GM20000 (cell line): ENCODE results near the gene SLC25A44.
"Not testable (repeated sequence)": the region's sequence is repeated elsewhere in the genome, so short reads cannot be mapped to it uniquely, and the experiment has no call there.

Experiments used
- DNase-seq: peaks from one replicate; pipeline ENCODE4 v3.0.0; 2012; ENCODE audit warnings: low spot score
- CTCF ChIP-seq: IDR thresholded peaks from 2 replicates; pipeline ENCODE4 v1.5.1; 2012; ENCODE audit warnings: mild to moderate bottlenecking, control low read depth; ENCODE audit errors: extremely low read depth, missing control alignments

Gene SLC25A44

GRCh38 chr1:156164125-156164831 is 29.6 kb upstream of the SLC25A44 start:
- TF ChIP-seq CTCF, result no peak
- no peak for DNase-seq

GRCh38 chr1:156165083-156165482 is 28.8 kb upstream of the SLC25A44 start:
- TF ChIP-seq CTCF, result no peak
- DNase-seq, result no peak

GRCh38 chr1:156167536-156167935 is 26.4 kb upstream of the SLC25A44 start:
- DNase-seq, result no peak
- TF ChIP-seq CTCF, result no peak

GRCh38 chr1:156172696-156173470 is 21.0 kb upstream of the SLC25A44 start:
- DNase-seq, result no peak
- TF ChIP-seq CTCF, result no peak

- no peak for DNase-seq
- no peak for TF ChIP-seq CTCF
These were observed 17.2 kb upstream of the SLC25A44 start for GRCh38 chr1:156176610-156177210.

GRCh38 chr1:156177919-156178654 is 15.8 kb upstream of the SLC25A44 start:
- no peak for DNase-seq
- no peak for TF ChIP-seq CTCF

- DNase-seq, result no peak
- TF ChIP-seq CTCF, result no peak
These were observed 13.4 kb upstream of the SLC25A44 start for GRCh38 chr1:156180471-156180870.

GRCh38 chr1:156181391-156181924 is 12.4 kb upstream of the SLC25A44 start:
- not testable (repeated sequence) for DNase-seq

- not testable (repeated sequence) for DNase-seq
These were observed 11.7 kb upstream of the SLC25A44 start for GRCh38 chr1:156182010-156182779.
